Measurements from ENCODE around the gene CEP128. TPM values are rescaled to one million over a fixed set of nuclear protein-coding genes. Genes with fewer than 3 reads are reported as not detected.

CEP128 gene
- total RNA-seq, 2 experiments from 2014 or later: 12.3 to 13.0 TPM

DNA sequence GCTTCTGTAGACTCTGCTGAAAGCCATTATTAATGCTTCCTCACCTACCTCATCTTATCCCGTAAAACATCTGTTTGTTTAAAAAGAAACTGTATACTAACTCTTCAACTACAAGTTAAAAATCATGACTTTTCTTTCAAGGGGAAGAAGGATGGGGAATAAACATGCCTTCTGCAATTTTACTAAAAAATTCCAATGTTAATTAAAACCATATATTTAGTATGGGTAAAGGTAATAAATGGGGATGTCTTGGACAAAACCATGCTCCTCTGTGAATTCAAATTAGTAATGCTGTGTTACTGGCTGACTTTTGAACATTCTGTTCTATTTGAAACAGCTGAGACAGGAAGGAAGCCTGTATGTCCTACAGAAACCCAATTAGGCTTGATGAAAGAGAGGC, 419.1 kb downstream of the CEP128 start:
- Histone ChIP-seq H3K27ac (ENCODE audit: low read depth in 1 of 2, low read length in 2 of 2) (no peak overlapping the region), H3K9me3 (ENCODE audit: control insufficient read depth in 1 of 2, insufficient read depth in 1 of 2, low read length in 2 of 2) (peaks cover 0 to 4% of the 10 kb centered on the region in 2 experiments)
- TF ChIP-seq, protein P1, sequence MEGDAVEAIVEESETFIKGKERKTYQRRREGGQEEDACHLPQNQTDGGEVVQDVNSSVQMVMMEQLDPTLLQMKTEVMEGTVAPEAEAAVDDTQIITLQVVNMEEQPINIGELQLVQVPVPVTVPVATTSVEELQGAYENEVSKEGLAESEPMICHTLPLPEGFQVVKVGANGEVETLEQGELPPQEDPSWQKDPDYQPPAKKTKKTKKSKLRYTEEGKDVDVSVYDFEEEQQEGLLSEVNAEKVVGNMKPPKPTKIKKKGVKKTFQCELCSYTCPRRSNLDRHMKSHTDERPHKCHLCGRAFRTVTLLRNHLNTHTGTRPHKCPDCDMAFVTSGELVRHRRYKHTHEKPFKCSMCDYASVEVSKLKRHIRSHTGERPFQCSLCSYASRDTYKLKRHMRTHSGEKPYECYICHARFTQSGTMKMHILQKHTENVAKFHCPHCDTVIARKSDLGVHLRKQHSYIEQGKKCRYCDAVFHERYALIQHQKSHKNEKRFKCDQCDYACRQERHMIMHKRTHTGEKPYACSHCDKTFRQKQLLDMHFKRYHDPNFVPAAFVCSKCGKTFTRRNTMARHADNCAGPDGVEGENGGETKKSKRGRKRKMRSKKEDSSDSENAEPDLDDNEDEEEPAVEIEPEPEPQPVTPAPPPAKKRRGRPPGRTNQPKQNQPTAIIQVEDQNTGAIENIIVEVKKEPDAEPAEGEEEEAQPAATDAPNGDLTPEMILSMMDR (IDR thresholded peaks at IDR 0.05): no peak

DNA sequence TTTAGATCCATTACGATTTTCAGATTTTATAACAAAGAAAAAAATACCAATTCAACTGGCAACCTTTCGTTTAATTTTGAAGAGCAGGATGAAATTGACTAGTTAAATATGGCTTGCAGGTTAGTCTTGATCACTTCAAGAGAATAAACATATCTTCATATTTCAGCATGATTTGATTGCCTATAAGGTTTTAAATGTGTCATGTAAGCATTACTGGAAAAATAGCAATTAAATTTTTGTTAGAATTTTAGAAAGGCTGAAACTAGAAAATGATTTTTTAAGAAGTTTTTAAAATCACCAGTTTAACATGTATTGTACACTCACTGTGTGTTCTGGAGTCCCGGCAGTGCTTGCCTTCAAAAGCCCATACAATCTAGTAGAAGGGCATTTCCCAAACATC, 420.1 kb downstream of the CEP128 start:
- no peak for ATAC-seq (ENCODE audit: poor library complexity)
- CTCF ChIA-PET: no interaction called here

More for the DNA sequence above, 419.1 kb downstream of the CEP128 start:
- H3K36me3 ChIP-seq (ENCODE audit: insufficient read depth, low read length): peaks cover 9% of the 10 kb centered on the region
- DNase-seq: no peak
- no peaks in the 10 kb centered on the region for H3K27me3 ChIP-seq (ENCODE audit: control insufficient read depth in 1 of 2, insufficient read depth in 2 of 2, low read length in 2 of 2)
- Mint-ChIP-seq H3K27me3 (no peaks in the 10 kb centered on the region), H3K4me3 (no peak overlapping the region), H3K36me3 (ENCODE audit: low read depth) (peaks cover 65% of the 10 kb centered on the region), H3K27ac (no peak overlapping the region), H3K9me3 (no peaks in the 10 kb centered on the region), H3K4me1 (ENCODE audit: low read depth) (no peaks in the 10 kb centered on the region)
- intact Hi-C loops (cut with DNase I, micrococcal nuclease): no loop called here
- POLR2A ChIA-PET: no interaction called here
- no peak overlapping the region for H3K4me3 ChIP-seq (ENCODE audit: low read length)
- no peak for ATAC-seq (ENCODE audit: poor library complexity)
- CTCF ChIA-PET: no interaction called here
- no peaks in the 10 kb centered on the region for H3K4me1 ChIP-seq (ENCODE audit: insufficient read depth, low read length)

DNA sequence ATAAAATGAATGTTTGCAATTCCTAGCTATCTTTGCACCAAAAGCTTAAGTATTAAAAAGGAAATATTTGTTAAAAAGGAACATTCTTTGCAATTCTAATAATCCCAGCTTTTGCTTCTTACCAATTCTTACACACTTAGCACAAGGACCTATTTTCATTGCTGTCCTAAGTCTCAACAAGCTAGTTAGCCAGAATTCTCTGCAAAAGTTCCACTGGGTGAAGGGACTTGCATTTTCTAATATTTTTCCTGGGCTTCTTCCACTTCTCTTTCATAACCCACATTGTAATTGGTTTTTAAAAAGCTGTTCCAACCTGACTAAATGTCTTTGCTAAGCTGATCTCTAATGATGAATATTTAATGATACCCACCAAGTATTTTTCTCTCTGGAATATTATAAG, 422.5 kb downstream of the CEP128 start:
- Histone ChIP-seq H3K9me3 (ENCODE audit: control insufficient read depth in 1 of 2, insufficient read depth in 1 of 2, low read length in 2 of 2) (peaks cover 9 to 14% of the 10 kb centered on the region in 2 experiments), H3K4me1 (ENCODE audit: insufficient read depth, low read length) (no peaks in the 10 kb centered on the region), H3K4me3 (ENCODE audit: low read length) (no peak overlapping the region), H3K27me3 (ENCODE audit: control insufficient read depth in 1 of 2, insufficient read depth in 2 of 2, low read length in 2 of 2) (no peaks in the 10 kb centered on the region), H3K27ac (ENCODE audit: low read depth in 1 of 2, low read length in 2 of 2) (no peak overlapping the region), H3K36me3 (ENCODE audit: insufficient read depth, low read length) (peaks cover 3% of the 10 kb centered on the region)
- Mint-ChIP-seq H3K27ac (no peak overlapping the region), H3K9me3 (peaks cover 5% of the 10 kb centered on the region), H3K4me1 (ENCODE audit: low read depth) (no peaks in the 10 kb centered on the region), H3K4me3 (no peak overlapping the region), H3K27me3 (no peaks in the 10 kb centered on the region), H3K36me3 (ENCODE audit: low read depth) (peaks cover 75% of the 10 kb centered on the region)
- ChIA-PET POLR2A (no interaction called here), CTCF (no interaction called here)
- TF ChIP-seq, protein P1 (IDR thresholded peaks at IDR 0.05): no peak
- intact Hi-C loops (cut with DNase I, micrococcal nuclease): no loop called here
- DNase-seq: no peak
- ATAC-seq (ENCODE audit: poor library complexity): no peak

More for the DNA sequence above, 420.1 kb downstream of the CEP128 start:
- H3K4me1 Mint-ChIP-seq (ENCODE audit: low read depth): no peaks in the 10 kb centered on the region
- no peaks in the 10 kb centered on the region for H3K9me3 Mint-ChIP-seq
- TF ChIP-seq, protein P1 (IDR thresholded peaks at IDR 0.05): no peak
- no peak overlapping the region for H3K4me3 Mint-ChIP-seq
- intact Hi-C loops (cut with DNase I, micrococcal nuclease): no loop called here
- Histone ChIP-seq H3K36me3 (ENCODE audit: insufficient read depth, low read length) (peaks cover 9% of the 10 kb centered on the region), H3K4me1 (ENCODE audit: insufficient read depth, low read length) (no peaks in the 10 kb centered on the region), H3K4me3 (ENCODE audit: low read length) (no peak overlapping the region), H3K9me3 (ENCODE audit: control insufficient read depth in 1 of 2, insufficient read depth in 1 of 2, low read length in 2 of 2) (peaks cover 0 to 4% of the 10 kb centered on the region in 2 experiments), H3K27ac (ENCODE audit: low read depth in 1 of 2, low read length in 2 of 2) (no peak overlapping the region), H3K27me3 (ENCODE audit: control insufficient read depth in 1 of 2, insufficient read depth in 2 of 2, low read length in 2 of 2) (no peaks in the 10 kb centered on the region)
- no peak overlapping the region for H3K27ac Mint-ChIP-seq
- H3K36me3 Mint-ChIP-seq (ENCODE audit: low read depth): peaks cover 71% of the 10 kb centered on the region
- POLR2A ChIA-PET: no interaction called here
- no peaks in the 10 kb centered on the region for H3K27me3 Mint-ChIP-seq
- DNase-seq: no peak
